CD14-positive monocyte (primary cell): ENCODE measurements around the gene NUBPL. TPM values are rescaled to one million over a fixed set of nuclear protein-coding genes. Genes with fewer than 3 reads are reported as not detected.

Experiments used
- DNase-seq, 3 donors: peaks; one replicate each; pipeline ENCODE4 v3.0.0-alpha.2; 2011 to 2022
- H2AFZ ChIP-seq: 2 replicates; pipeline ENCODE4 v1.6.0; 2012; ENCODE audit warnings: mild to moderate bottlenecking, low read depth, low read length, inconsistent platforms; ENCODE audit not compliant: insufficient read depth, poor library complexity, severe bottlenecking
- H3K27ac ChIP-seq, 2 donors: 1 replicate in 1 of 2; 2 replicates in 1 of 2; pipeline ENCODE4 v1.5.1; 2012 to 2013; ENCODE audit warnings: low read length in 2 of 2, control low read depth in 1 of 2, inconsistent platforms in 1 of 2, low read depth in 1 of 2, mild to moderate bottlenecking in 1 of 2
- H3K27me3 ChIP-seq, 2 donors: one replicate each; pipeline versions ENCODE4 v1.6.0 to v1.6.1; 2011 to 2013; ENCODE audit warnings: low read length in 2 of 2; ENCODE audit not compliant: control insufficient read depth in 2 of 2, insufficient read depth in 2 of 2
- H3K36me3 ChIP-seq, 2 donors: replicated peaks in 1 of 2; 1 replicate in 1 of 2; 2 replicates in 1 of 2; pipeline versions ENCODE4 v1.5.1 to v1.6.1; 2012 to 2013; ENCODE audit warnings: low read length in 2 of 2, control low read depth in 1 of 2, inconsistent platforms in 1 of 2, mild to moderate bottlenecking in 1 of 2; ENCODE audit not compliant: insufficient read depth in 2 of 2, control insufficient read depth in 1 of 2
- H3K4me1 ChIP-seq, 2 donors: 1 replicate in 1 of 2; 2 replicates in 1 of 2; pipeline versions ENCODE4 v1.5.1 to v1.6.1; 2012 to 2013; ENCODE audit warnings: low read length in 2 of 2, control low read depth in 1 of 2, inconsistent platforms in 1 of 2, mild to moderate bottlenecking in 1 of 2, moderate library complexity in 1 of 2; ENCODE audit not compliant: insufficient read depth in 2 of 2, control insufficient read depth in 1 of 2
- H3K4me2 ChIP-seq: replicated peaks from 2 replicates; pipeline ENCODE3; 2012; ENCODE audit warnings: low read length, moderate library complexity, mild to moderate bottlenecking; ENCODE audit not compliant: poor library complexity, severe bottlenecking; ENCODE audit errors: extremely low read depth
- H3K4me3 ChIP-seq, 3 experiments: fragments of 200-600 bp in 1 of 3; sonication (generic) in 1 of 3; replicated peaks in 1 of 3; 1 replicate in 2 of 3; 2 replicates in 1 of 3; pipeline ENCODE4 v1.5.1; 2011 to 2013; ENCODE audit warnings: low read length in 3 of 3, mild to moderate bottlenecking in 3 of 3, control low read depth in 2 of 3, low read depth in 2 of 3, inconsistent platforms in 1 of 3, moderate library complexity in 1 of 3
- H3K79me2 ChIP-seq: 2 replicates; pipeline ENCODE4 v1.6.0; 2012; ENCODE audit warnings: mild to moderate bottlenecking, control low read depth, inconsistent platforms, low read length, moderate library complexity; ENCODE audit not compliant: insufficient read depth
- H3K9ac ChIP-seq: 2 replicates; pipeline ENCODE4 v1.6.0; 2017; ENCODE audit warnings: low read length, mild to moderate bottlenecking; ENCODE audit not compliant: insufficient read depth, poor library complexity, severe bottlenecking
- H3K9me3 ChIP-seq, 2 donors: replicated peaks in 1 of 2; 1 replicate in 1 of 2; 2 replicates in 1 of 2; pipeline versions ENCODE4 v1.5.1 to v1.6.1; 2012 to 2013; ENCODE audit warnings: low read length in 2 of 2, control low read depth in 1 of 2; ENCODE audit not compliant: control insufficient read depth in 1 of 2, insufficient read depth in 1 of 2
- H4K20me1 ChIP-seq: 2 replicates; pipeline ENCODE4 v1.6.0; 2012; ENCODE audit warnings: mild to moderate bottlenecking, low read length, control low read depth, moderate library complexity; ENCODE audit not compliant: insufficient read depth
- H3K27ac Mint-ChIP-seq, 7 donors: one replicate each; pipeline ENCODE4 v1.8.0; 2020; ENCODE audit warnings: mild to moderate bottlenecking in 7 of 7, mixed read lengths in 7 of 7, moderate library complexity in 6 of 7, inconsistent platforms in 2 of 7
- H3K27me3 Mint-ChIP-seq, 3 donors: one replicate each; pipeline ENCODE4 v1.8.0; 2021 to 2022; ENCODE audit warnings: low read depth in 3 of 3, mild to moderate bottlenecking in 3 of 3, mixed read lengths in 3 of 3, moderate library complexity in 3 of 3, inconsistent platforms in 1 of 3
- H3K36me3 Mint-ChIP-seq, 2 donors: one replicate each; pipeline ENCODE4 v1.8.0; 2020; ENCODE audit warnings: mixed read lengths in 2 of 2, inconsistent platforms in 1 of 2, mild to moderate bottlenecking in 1 of 2
- H3K4me1 Mint-ChIP-seq: one replicate; pipeline ENCODE4 v1.8.0; 2020; ENCODE audit warnings: mild to moderate bottlenecking, mixed read lengths
- H3K4me3 Mint-ChIP-seq, 2 donors: one replicate each; pipeline ENCODE4 v1.8.0; 2020; ENCODE audit warnings: mild to moderate bottlenecking in 2 of 2, mixed read lengths in 2 of 2, moderate library complexity in 1 of 2
- H3K9me3 Mint-ChIP-seq, 7 donors: one replicate each; pipeline ENCODE4 v1.8.0; 2020 to 2022; ENCODE audit warnings: mixed read lengths in 7 of 7, mild to moderate bottlenecking in 6 of 7, moderate library complexity in 6 of 7, inconsistent platforms in 2 of 7
- CTCF ChIP-seq: fragments of 200-600 bp; IDR thresholded peaks from one replicate; pipeline ENCODE4 v1.8.0; 2022; ENCODE audit warnings: antibody characterized with exemption, mild to moderate bottlenecking
- WGBS: methylation state at CpG from one replicate; pipeline ENCODE4 v1.1.5; 2013; ENCODE audit warnings: missing lambda C conversion rate; ENCODE audit not compliant: insufficient coverage; 5-methylcytosine and 5-hydroxymethylcytosine counted together
- intact Hi-C, 2 donors: fragments of 100-400 bp; cut with micrococcal nuclease; formaldehyde crosslinking; loops; one replicate each; pipeline versions ENCODE4 v1.15.0 to v1.15.1; 2023
- polyA plus RNA-seq, 3 donors: library from polyadenylated mRNA; depleted of rRNA in 1 of 3; unstranded in 2 of 3; stranded (reverse) in 1 of 3; fragments of 300-500 nt in 2 of 3; fragments of >200 nt in 1 of 3; fragmentation: Illumina TruSeq in 2 of 3; gene quantifications; 1 replicate in 2 of 3; 2 replicates in 1 of 3; pipeline ENCODE4 v1.2.3, GENCODE V29; 2012 to 2021

NUBPL gene
- polyA plus RNA-seq, 3 donors, result 0.75 to 2.4 (median 2.3) TPM

- no peak overlapping the region for H2AFZ ChIP-seq
- no peak overlapping the region for H3K4me3 ChIP-seq
- no peak for TF ChIP-seq CTCF
- H3K9me3 ChIP-seq, result no peaks in the 10 kb centered on the region
- H3K36me3 ChIP-seq, result no peaks in the 10 kb centered on the region
- Mint-ChIP-seq H3K4me3 (no peak overlapping the region), H3K27me3 (peaks cover 0 to 2% (median 0%) of the 10 kb centered on the region in 3 donors), H3K4me1 (no peaks in the 10 kb centered on the region), H3K9me3 (peaks cover 5 to 11% (median 8%) of the 10 kb centered on the region in 7 donors), H3K36me3 (no peaks in the 10 kb centered on the region), H3K27ac (no peak overlapping the region)
- intact Hi-C loops, result no loop called here
- no peaks in the 10 kb centered on the region for H3K4me1 ChIP-seq
- H3K79me2 ChIP-seq, result no peaks in the 10 kb centered on the region
- no peak overlapping the region for H3K27ac ChIP-seq
- no peak for DNase-seq
- H3K9ac ChIP-seq, result no peak overlapping the region
- H3K4me2 ChIP-seq, result no peak overlapping the region
- H4K20me1 ChIP-seq, result no peaks in the 10 kb centered on the region
- no peaks in the 10 kb centered on the region for H3K27me3 ChIP-seq
- 93% methylated on average over 3 of the region's 5 CpGs for WGBS
These were observed 157.8 kb downstream of the NUBPL start for GRCh38 chr14:31718985-31719384.

- no peaks in the 10 kb centered on the region for H3K4me1 ChIP-seq
- Mint-ChIP-seq H3K4me1 (no peaks in the 10 kb centered on the region), H3K4me3 (no peak overlapping the region), H3K27me3 (peaks cover 0 to 2% (median 1%) of the 10 kb centered on the region in 3 donors), H3K27ac (no peak overlapping the region), H3K9me3 (peaks cover 12 to 22% (median 17%) of the 10 kb centered on the region in 7 donors), H3K36me3 (peaks cover 0 to 10% of the 10 kb centered on the region in 2 donors)
- DNase-seq, result no peak
- no peak for TF ChIP-seq CTCF
- H3K9ac ChIP-seq, result no peak overlapping the region
- no peak overlapping the region for H2AFZ ChIP-seq
- no peaks in the 10 kb centered on the region for H3K27me3 ChIP-seq
- no peaks in the 10 kb centered on the region for H3K79me2 ChIP-seq
- H3K4me2 ChIP-seq, result no peak overlapping the region
- no peaks in the 10 kb centered on the region for H4K20me1 ChIP-seq
- no peak overlapping the region for H3K4me3 ChIP-seq
- peaks cover 9 to 14% of the 10 kb centered on the region in 2 donors for H3K9me3 ChIP-seq
- H3K36me3 ChIP-seq, result no peaks in the 10 kb centered on the region
- intact Hi-C loops, result no loop called here
- H3K27ac ChIP-seq, result no peak overlapping the region
These were observed 165.1 kb downstream of the NUBPL start for GRCh38 chr14:31726337-31726736.
